HG02981 (cell line): ENCODE measurements around the gene SFXN1.

Experiments used
- ATAC-seq: cut with Tn5 transposase; IDR thresholded peaks from one replicate; pipeline ENCODE4 v1.9.1; 2021; ENCODE audit warnings: mild to moderate bottlenecking, moderate library complexity; ENCODE audit not compliant: unreplicated experiment

The SFXN1 gene

GRCh38 chr5:175569701-175570100, 91.3 kb downstream of the SFXN1 start:
- no peak for ATAC-seq

- no peak for ATAC-seq
Observed at GRCh38 chr5:175572886-175573285, 94.5 kb downstream of the SFXN1 start.

GRCh38 chr5:175573493-175574269, 95.3 kb downstream of the SFXN1 start:
- no peak for ATAC-seq

- no peak for ATAC-seq
Observed at GRCh38 chr5:175575301-175575700, 96.9 kb downstream of the SFXN1 start.

- no peak for ATAC-seq
Observed at GRCh38 chr5:175576096-175576495, 97.7 kb downstream of the SFXN1 start.

GRCh38 chr5:175576591-175576990, 98.2 kb downstream of the SFXN1 start:
- no peak for ATAC-seq
